ENCODE results near the gene C12orf57.

The C12orf57 gene

DNA sequence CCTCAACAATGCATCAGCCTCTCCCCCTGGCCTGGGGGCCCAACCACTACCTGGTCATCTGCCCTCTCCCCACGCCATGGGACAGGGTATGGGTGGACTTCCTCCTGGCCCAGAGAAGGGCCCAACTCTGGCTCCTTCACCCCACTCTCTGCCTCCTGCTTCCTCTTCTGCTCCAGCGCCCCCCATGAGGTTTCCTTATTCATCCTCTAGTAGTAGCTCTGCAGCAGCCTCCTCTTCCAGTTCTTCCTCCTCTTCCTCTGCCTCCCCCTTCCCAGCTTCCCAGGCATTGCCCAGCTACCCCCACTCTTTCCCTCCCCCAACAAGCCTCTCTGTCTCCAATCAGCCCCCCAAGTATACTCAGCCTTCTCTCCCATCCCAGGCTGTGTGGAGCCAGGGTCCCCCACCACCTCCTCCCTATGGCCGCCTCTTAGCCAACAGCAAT, 7.6 kb upstream of the C12orf57 start:
- Histone ChIP-seq H3K4me1 (peaks cover 3% of the 10 kb centered on the region; the same call in 1 of the 2 replicates), H3K36me3 (peaks cover 35% of the 10 kb centered on the region), H3K4me3 (ENCODE audit: low read depth, low read length) (no peak overlapping the region), H3K27me3 (no peaks in the 10 kb centered on the region), H3K9me3 (no peaks in the 10 kb centered on the region)
- no peak for DNase-seq
- TF ChIP-seq, protein P1, sequence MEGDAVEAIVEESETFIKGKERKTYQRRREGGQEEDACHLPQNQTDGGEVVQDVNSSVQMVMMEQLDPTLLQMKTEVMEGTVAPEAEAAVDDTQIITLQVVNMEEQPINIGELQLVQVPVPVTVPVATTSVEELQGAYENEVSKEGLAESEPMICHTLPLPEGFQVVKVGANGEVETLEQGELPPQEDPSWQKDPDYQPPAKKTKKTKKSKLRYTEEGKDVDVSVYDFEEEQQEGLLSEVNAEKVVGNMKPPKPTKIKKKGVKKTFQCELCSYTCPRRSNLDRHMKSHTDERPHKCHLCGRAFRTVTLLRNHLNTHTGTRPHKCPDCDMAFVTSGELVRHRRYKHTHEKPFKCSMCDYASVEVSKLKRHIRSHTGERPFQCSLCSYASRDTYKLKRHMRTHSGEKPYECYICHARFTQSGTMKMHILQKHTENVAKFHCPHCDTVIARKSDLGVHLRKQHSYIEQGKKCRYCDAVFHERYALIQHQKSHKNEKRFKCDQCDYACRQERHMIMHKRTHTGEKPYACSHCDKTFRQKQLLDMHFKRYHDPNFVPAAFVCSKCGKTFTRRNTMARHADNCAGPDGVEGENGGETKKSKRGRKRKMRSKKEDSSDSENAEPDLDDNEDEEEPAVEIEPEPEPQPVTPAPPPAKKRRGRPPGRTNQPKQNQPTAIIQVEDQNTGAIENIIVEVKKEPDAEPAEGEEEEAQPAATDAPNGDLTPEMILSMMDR (IDR thresholded peaks at IDR 0.05; ENCODE audit: low read depth, low read length) = no peak

GRCh38 chr12:6936636-6937480, 7.0 kb upstream of the C12orf57 start:
- Histone ChIP-seq H3K36me3 (peaks cover 39% of the 10 kb centered on the region), H3K4me1 (peaks cover 3% of the 10 kb centered on the region; the same call in 1 of the 2 replicates), H3K27me3 (no peaks in the 10 kb centered on the region), H3K9me3 (no peaks in the 10 kb centered on the region), H3K4me3 (ENCODE audit: low read depth, low read length) (peak overlapping the region; percentile 86)
- TF ChIP-seq, protein P1 (IDR thresholded peaks at IDR 0.05; ENCODE audit: low read depth, low read length) = no peak
- peak; percentile 46 for DNase-seq

GRCh38 chr12:6937481-6938352, 6.1 kb upstream of the C12orf57 start:
- Histone ChIP-seq H3K36me3 (peaks cover 33% of the 10 kb centered on the region), H3K9me3 (no peaks in the 10 kb centered on the region), H3K4me1 (peaks cover 3% of the 10 kb centered on the region; the same call in 1 of the 2 replicates), H3K27me3 (no peaks in the 10 kb centered on the region), H3K4me3 (ENCODE audit: low read depth, low read length) (peak overlapping the region; percentile 86)
- DNase-seq = peak; percentile 94
- TF ChIP-seq, protein P1 (IDR thresholded peaks at IDR 0.05; ENCODE audit: low read depth, low read length) = peak; percentile 89

DNA sequence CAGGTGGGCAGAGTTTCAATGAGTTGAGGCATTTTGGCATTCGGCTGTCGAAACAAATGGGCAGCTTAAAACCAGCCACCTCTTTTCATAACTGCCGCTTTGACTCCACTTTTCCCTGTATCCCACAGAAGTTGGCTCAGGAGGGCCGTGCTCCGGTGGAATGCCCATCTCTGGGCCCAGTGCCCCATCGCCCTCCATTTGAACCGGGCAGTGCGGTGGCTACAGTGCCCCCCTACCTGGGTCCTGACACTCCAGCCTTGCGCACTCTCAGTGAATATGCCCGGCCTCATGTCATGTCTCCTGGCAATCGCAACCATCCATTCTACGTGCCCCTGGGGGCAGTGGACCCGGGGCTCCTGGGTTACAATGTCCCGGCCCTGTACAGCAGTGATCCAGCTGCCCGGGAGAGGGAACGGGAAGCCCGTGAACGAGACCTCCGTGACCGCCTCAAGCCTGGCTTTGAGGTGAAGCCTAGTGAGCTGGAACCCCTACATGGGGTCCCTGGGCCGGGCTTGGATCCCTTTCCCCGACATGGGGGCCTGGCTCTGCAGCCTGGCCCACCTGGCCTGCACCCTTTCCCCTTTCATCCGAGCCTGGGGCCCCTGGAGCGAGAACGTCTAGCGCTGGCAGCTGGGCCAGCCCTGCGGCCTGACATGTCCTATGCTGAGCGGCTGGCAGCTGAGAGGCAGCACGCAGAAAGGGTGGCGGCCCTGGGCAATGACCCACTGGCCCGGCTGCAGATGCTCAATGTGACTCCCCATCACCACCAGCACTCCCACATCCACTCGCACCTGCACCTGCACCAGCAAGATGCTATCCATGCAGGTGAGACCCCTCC, 5.2 kb upstream of the C12orf57 start:
- H3K9me3 ChIP-seq = no peaks in the 10 kb centered on the region
- peaks cover 33% of the 10 kb centered on the region for H3K36me3 ChIP-seq
- H3K4me1 ChIP-seq = peaks cover 7% of the 10 kb centered on the region
- DNase-seq = no peak
- TF ChIP-seq, protein P1 (IDR thresholded peaks at IDR 0.05; ENCODE audit: low read depth, low read length) = no peak
- H3K4me3 ChIP-seq (ENCODE audit: low read depth, low read length) = peak overlapping the region; percentile 86
- no peaks in the 10 kb centered on the region for H3K27me3 ChIP-seq

DNA sequence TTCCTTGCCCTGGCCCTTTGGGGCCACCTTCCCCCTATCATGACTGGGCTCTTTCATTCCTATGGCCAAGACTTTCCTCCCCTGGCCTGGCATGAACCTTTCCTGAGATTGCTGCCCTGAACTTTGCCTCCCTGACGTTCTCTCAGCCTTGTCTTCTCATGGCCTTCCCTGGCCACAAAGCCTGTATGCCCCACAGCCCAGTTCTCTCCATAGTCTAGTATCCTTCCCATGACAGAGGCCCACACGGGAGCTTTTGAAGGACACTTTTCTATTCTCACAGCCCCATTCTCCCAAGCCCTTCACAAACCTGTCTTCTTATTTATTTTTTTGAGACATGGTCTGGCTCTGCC, 4.7 kb upstream of the C12orf57 start:
- H3K9me3 ChIP-seq = no peaks in the 10 kb centered on the region
- no peaks in the 10 kb centered on the region for H3K27me3 ChIP-seq
- H3K36me3 ChIP-seq = peaks cover 33% of the 10 kb centered on the region
- no peak for DNase-seq
- H3K4me3 ChIP-seq (ENCODE audit: low read depth, low read length) = no peak overlapping the region
- TF ChIP-seq, protein P1 (IDR thresholded peaks at IDR 0.05; ENCODE audit: low read depth, low read length) = no peak
- peaks cover 7% of the 10 kb centered on the region for H3K4me1 ChIP-seq
